Measurements from ENCODE around the gene TRAF4. TPM values are rescaled to one million over a fixed set of nuclear protein-coding genes. Genes with fewer than 3 reads are reported as not detected.

TRAF4 gene
- total RNA-seq, 1 experiment from 2014 or later, result 268 TPM

DNA sequence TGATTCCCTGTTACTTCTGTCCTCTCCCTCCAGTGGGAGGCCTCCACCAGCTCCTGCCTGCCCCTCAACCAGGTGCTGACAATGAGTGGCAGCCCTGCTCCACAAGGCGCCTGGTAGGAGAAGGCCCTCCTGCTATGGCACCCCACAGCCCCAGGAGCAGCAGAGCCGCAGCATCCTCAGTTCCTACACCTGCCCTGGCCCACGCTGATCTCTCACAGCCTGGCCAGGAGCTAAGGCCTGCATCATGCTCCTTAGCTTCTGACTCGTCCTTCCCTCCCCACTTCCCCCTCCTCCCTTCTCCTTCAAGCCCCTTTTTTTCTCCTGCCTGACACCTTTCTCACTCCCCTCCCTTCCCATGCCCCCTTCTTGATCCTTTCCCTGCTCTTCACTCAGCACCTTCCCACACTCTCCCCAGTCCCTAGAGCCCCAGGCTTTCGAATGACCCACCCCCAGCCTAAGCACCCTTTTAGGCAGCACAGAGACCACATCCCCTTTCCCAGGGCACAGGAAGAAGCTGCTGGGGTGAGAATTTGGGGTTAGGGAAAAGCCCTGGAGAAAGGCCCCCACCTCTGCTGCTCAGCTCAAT is 38.6 kb upstream of the TRAF4 start:
- POLR2A ChIA-PET, result interaction anchor here (0.8 to 1.3 kb wide), 5 partner anchors 14 to 128 kb away, joined by 3 to 5 read pairs (median 3); partner anchors contain the start of genes ALDOC, BLTP2, NEK8 and RPL23A
- Mint-ChIP-seq H3K9me3 (no peaks in the 10 kb centered on the region), H3K4me3 (no peak overlapping the region), H3K27me3 (ENCODE audit: low read depth) (no peaks in the 10 kb centered on the region), H3K36me3 (peaks cover 31% of the 10 kb centered on the region), H3K4me1 (peaks cover 29% of the 10 kb centered on the region), H3K27ac (peak overlapping the region; percentile 79)
- ATAC-seq (no peak), DNase-seq (ENCODE audit: low spot score) (no peak)
- CTCF ChIA-PET, result interaction anchor here (0.5 to 1.5 kb wide), 2 partner anchors 22 to 61 kb away, joined by 3 to 6 read pairs; partner anchors contain the start of gene BLTP2
- TF ChIP-seq ZNF423 (CRISPR knock-in tag; IDR thresholded peaks at IDR 0.05), result peak; percentile 50; the same call in 1 of the 2 replicates
- no peak for TF ChIP-seq ZNF671 (CRISPR knock-in tag; IDR thresholded peaks at IDR 0.05)

DNA sequence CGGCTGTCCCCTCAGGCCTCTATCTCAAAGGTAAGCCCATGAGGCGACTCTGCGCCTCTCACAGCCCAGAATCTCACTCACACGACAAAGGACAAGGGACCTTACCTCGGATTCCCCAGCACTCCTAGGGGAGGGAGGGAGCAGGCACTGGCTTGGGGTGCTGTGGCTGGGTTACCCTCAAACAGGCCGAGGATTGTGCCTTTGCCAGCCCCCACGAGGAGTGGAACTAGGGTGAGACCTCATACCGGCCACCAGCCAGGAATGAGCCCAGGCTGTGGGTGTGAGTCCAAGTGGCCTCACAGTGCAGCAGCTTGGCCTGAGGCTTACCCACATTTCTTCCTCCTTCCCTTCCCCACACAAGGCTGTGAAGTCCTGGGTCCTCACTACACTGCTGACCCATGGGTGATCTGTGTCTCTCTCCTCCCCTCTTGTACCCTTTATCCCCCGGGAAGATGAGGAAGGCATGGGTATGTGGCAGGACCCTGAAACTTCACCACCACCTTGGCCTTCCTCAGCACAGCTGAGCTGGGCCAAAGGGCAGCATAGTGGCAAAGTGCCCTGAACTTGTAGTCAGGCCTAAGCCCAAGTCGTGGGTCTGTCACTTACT is 38.0 kb upstream of the TRAF4 start:
- no peak overlapping the region for H3K4me3 Mint-ChIP-seq
- CTCF ChIA-PET, result interaction anchor here (1.0 to 2.6 kb wide), 5 partner anchors 14 to 193 kb away, joined by 3 to 9 read pairs (median 6); partner anchors contain the start of genes BLTP2, RPL23A and TLCD1
- H3K27ac Mint-ChIP-seq, result peak overlapping the region; percentile 79
- DNase-seq (ENCODE audit: low spot score) (no peak), ATAC-seq (no peak)
- H3K36me3 Mint-ChIP-seq, result peaks cover 24% of the 10 kb centered on the region
- no peaks in the 10 kb centered on the region for H3K9me3 Mint-ChIP-seq
- POLR2A ChIA-PET, result interaction anchor here (1.1 kb wide), 1 partner anchor 129 kb away, joined by 3 read pairs; the partner anchor contains the start of gene ALDOC
- TF ChIP-seq TP53 (CRISPR knock-in tag; IDR thresholded peaks at IDR 0.05), result no peak
- TF ChIP-seq, protein P1, sequence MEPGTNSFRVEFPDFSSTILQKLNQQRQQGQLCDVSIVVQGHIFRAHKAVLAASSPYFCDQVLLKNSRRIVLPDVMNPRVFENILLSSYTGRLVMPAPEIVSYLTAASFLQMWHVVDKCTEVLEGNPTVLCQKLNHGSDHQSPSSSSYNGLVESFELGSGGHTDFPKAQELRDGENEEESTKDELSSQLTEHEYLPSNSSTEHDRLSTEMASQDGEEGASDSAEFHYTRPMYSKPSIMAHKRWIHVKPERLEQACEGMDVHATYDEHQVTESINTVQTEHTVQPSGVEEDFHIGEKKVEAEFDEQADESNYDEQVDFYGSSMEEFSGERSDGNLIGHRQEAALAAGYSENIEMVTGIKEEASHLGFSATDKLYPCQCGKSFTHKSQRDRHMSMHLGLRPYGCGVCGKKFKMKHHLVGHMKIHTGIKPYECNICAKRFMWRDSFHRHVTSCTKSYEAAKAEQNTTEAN (CRISPR knock-in tag; IDR thresholded peaks at IDR 0.05), result no peak
- TF ChIP-seq CREB1 (CRISPR knock-in tag; IDR thresholded peaks at IDR 0.05), result no peak
- TF ChIP-seq ELF4 (CRISPR knock-in tag; IDR thresholded peaks at IDR 0.05; ENCODE audit: low read depth), result no peak
- TF ChIP-seq ZNF396 (CRISPR knock-in tag; IDR thresholded peaks at IDR 0.05; ENCODE audit: borderline replicate concordance), result no peak
- TF ChIP-seq, protein P2, sequence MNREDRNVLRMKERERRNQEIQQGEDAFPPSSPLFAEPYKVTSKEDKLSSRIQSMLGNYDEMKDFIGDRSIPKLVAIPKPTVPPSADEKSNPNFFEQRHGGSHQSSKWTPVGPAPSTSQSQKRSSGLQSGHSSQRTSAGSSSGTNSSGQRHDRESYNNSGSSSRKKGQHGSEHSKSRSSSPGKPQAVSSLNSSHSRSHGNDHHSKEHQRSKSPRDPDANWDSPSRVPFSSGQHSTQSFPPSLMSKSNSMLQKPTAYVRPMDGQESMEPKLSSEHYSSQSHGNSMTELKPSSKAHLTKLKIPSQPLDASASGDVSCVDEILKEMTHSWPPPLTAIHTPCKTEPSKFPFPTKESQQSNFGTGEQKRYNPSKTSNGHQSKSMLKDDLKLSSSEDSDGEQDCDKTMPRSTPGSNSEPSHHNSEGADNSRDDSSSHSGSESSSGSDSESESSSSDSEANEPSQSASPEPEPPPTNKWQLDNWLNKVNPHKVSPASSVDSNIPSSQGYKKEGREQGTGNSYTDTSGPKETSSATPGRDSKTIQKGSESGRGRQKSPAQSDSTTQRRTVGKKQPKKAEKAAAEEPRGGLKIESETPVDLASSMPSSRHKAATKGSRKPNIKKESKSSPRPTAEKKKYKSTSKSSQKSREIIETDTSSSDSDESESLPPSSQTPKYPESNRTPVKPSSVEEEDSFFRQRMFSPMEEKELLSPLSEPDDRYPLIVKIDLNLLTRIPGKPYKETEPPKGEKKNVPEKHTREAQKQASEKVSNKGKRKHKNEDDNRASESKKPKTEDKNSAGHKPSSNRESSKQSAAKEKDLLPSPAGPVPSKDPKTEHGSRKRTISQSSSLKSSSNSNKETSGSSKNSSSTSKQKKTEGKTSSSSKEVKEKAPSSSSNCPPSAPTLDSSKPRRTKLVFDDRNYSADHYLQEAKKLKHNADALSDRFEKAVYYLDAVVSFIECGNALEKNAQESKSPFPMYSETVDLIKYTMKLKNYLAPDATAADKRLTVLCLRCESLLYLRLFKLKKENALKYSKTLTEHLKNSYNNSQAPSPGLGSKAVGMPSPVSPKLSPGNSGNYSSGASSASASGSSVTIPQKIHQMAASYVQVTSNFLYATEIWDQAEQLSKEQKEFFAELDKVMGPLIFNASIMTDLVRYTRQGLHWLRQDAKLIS (CRISPR knock-in tag; IDR thresholded peaks at IDR 0.05; ENCODE audit: borderline replicate concordance), result no peak
- TF ChIP-seq, protein P3, sequence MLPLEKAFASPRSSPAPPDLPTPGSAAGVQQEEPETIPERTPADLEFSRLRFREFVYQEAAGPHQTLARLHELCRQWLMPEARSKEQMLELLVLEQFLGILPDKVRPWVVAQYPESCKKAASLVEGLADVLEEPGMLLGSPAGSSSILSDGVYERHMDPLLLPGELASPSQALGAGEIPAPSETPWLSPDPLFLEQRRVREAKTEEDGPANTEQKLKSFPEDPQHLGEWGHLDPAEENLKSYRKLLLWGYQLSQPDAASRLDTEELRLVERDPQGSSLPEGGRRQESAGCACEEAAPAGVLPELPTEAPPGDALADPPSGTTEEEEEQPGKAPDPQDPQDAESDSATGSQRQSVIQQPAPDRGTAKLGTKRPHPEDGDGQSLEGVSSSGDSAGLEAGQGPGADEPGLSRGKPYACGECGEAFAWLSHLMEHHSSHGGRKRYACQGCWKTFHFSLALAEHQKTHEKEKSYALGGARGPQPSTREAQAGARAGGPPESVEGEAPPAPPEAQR (CRISPR knock-in tag; IDR thresholded peaks at IDR 0.05), result no peak
- no peak for TF ChIP-seq HMGA2 (CRISPR knock-in tag; IDR thresholded peaks at IDR 0.05)
- TF ChIP-seq, protein P4, sequence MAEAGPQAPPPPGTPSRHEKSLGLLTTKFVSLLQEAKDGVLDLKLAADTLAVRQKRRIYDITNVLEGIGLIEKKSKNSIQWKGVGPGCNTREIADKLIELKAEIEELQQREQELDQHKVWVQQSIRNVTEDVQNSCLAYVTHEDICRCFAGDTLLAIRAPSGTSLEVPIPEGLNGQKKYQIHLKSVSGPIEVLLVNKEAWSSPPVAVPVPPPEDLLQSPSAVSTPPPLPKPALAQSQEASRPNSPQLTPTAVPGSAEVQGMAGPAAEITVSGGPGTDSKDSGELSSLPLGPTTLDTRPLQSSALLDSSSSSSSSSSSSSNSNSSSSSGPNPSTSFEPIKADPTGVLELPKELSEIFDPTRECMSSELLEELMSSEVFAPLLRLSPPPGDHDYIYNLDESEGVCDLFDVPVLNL (CRISPR knock-in tag; IDR thresholded peaks at IDR 0.05; ENCODE audit: borderline replicate concordance, low read depth), result no peak
- H3K27me3 Mint-ChIP-seq (ENCODE audit: low read depth), result no peaks in the 10 kb centered on the region
- H3K4me1 Mint-ChIP-seq, result peaks cover 29% of the 10 kb centered on the region

Data from WTC11 (cell line).